ENCODE data around the gene RALY.

Gene RALY

DNA sequence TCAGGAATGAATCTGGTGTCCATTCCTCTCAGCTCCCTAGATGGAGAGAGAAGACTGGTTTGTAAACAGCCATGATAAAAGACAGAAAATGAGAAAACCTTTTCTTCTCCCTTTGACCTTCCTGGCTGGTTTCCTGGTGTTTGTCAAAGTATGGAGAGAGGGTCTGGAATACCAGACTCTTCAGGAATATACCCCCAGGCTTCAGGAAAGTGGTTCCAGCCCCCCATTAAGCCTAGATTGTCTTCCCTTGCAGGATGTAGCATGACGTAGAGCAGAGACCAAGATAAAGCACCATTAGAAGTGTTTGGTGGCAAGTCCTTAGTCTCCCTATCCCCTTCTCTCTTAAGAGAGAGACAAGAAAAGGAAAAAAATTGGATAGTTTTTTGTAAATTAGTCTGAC is 67.3 kb downstream of the RALY start:
- H3K27ac Mint-ChIP-seq, result no peak overlapping the region
- peaks cover 5% of the 10 kb centered on the region for H3K36me3 Mint-ChIP-seq (ENCODE audit: low read depth)
- no peak for TF ChIP-seq CTCF (IDR thresholded peaks at IDR 0.05; ENCODE audit: unreplicated experiment in 3 of 3)
- no peaks in the 10 kb centered on the region for H3K27me3 Mint-ChIP-seq (ENCODE audit: low read depth)
- H3K9me3 Mint-ChIP-seq, result no peaks in the 10 kb centered on the region
- H3K4me1 Mint-ChIP-seq, result peaks cover 33% of the 10 kb centered on the region
- no peak overlapping the region for H3K4me3 Mint-ChIP-seq

GRCh38 chr20:34061695-34062094 is 68.0 kb downstream of the RALY start:
- Mint-ChIP-seq H3K9me3 (no peaks in the 10 kb centered on the region), H3K36me3 (ENCODE audit: low read depth) (peaks cover 5% of the 10 kb centered on the region), H3K27ac (no peak overlapping the region), H3K27me3 (ENCODE audit: low read depth) (no peaks in the 10 kb centered on the region), H3K4me3 (no peak overlapping the region), H3K4me1 (peaks cover 36% of the 10 kb centered on the region)
- no peak for TF ChIP-seq CTCF (IDR thresholded peaks at IDR 0.05; ENCODE audit: unreplicated experiment in 3 of 3)

GRCh38 chr20:34062570-34063482 is 69.1 kb downstream of the RALY start:
- Mint-ChIP-seq H3K27ac (no peak overlapping the region), H3K27me3 (ENCODE audit: low read depth) (no peaks in the 10 kb centered on the region), H3K36me3 (ENCODE audit: low read depth) (peaks cover 5% of the 10 kb centered on the region), H3K4me3 (no peak overlapping the region), H3K9me3 (no peaks in the 10 kb centered on the region), H3K4me1 (peaks cover 37% of the 10 kb centered on the region)
- TF ChIP-seq CTCF (IDR thresholded peaks at IDR 0.05; ENCODE audit: unreplicated experiment in 3 of 3), result no peak

GRCh38 chr20:34064286-34064685 is 70.6 kb downstream of the RALY start:
- H3K9me3 Mint-ChIP-seq, result no peaks in the 10 kb centered on the region
- H3K4me1 Mint-ChIP-seq, result peaks cover 43% of the 10 kb centered on the region
- H3K36me3 Mint-ChIP-seq (ENCODE audit: low read depth), result peaks cover 5% of the 10 kb centered on the region
- H3K4me3 Mint-ChIP-seq, result no peak overlapping the region
- H3K27me3 Mint-ChIP-seq (ENCODE audit: low read depth), result no peaks in the 10 kb centered on the region
- no peak for TF ChIP-seq CTCF (IDR thresholded peaks at IDR 0.05; ENCODE audit: unreplicated experiment in 3 of 3)
- no peak overlapping the region for H3K27ac Mint-ChIP-seq

- no peaks in the 10 kb centered on the region for H3K27me3 Mint-ChIP-seq (ENCODE audit: low read depth)
- H3K4me3 Mint-ChIP-seq, result no peak overlapping the region
- H3K9me3 Mint-ChIP-seq, result no peaks in the 10 kb centered on the region
- H3K4me1 Mint-ChIP-seq, result peaks cover 51% of the 10 kb centered on the region
- H3K27ac Mint-ChIP-seq, result no peak overlapping the region
- no peak for TF ChIP-seq CTCF (IDR thresholded peaks at IDR 0.05; ENCODE audit: unreplicated experiment in 3 of 3)
- H3K36me3 Mint-ChIP-seq (ENCODE audit: low read depth), result peaks cover 5% of the 10 kb centered on the region
These were observed 71.5 kb downstream of the RALY start for GRCh38 chr20:34065260-34065659.
